Subcutaneous adipose tissue (tissue), 4 donors: Measurements from ENCODE around the gene EI24. TPM values are rescaled to one million over a fixed set of nuclear protein-coding genes. Genes with fewer than 3 reads are reported as not detected.

Experiments
- CTCF ChIP-seq: fragments of 450-650 bp; IDR thresholded peaks from one replicate; pipeline ENCODE4 v1.5.1; 2016; ENCODE audit warnings: low read depth, mild to moderate bottlenecking, control low read depth, antibody characterized with exemption, moderate library complexity
- total RNA-seq, 4 donors: library from RNA; depleted of rRNA; stranded (reverse); fragments of >200 nt; gene quantifications; one replicate each; pipeline ENCODE4 v1.1.0, GENCODE V29; 2016

Gene EI24
- total RNA-seq, 4 donors from 2014 or later, result 66.0 to 105 (median 93.3) TPM

DNA sequence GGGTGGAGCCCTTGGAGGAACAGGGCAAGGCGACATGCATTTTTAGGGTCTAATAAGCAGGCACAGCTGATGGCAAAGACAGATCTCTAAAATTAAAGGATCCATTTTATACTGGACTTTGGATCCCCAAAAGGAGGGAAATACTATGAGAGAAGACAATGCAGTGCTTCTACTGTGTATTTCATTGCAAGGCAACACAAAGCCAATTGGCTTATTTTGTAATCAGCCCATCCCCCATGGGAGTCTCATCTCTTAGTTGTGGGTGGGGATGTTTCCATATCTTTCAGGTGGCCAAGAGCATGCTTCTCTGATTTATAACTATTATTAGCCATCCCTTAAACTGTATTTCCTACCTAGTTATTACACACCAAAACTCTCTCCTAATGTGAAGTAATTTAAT is 18.5 kb upstream of the EI24 start:
- TF ChIP-seq CTCF, result no peak

DNA sequence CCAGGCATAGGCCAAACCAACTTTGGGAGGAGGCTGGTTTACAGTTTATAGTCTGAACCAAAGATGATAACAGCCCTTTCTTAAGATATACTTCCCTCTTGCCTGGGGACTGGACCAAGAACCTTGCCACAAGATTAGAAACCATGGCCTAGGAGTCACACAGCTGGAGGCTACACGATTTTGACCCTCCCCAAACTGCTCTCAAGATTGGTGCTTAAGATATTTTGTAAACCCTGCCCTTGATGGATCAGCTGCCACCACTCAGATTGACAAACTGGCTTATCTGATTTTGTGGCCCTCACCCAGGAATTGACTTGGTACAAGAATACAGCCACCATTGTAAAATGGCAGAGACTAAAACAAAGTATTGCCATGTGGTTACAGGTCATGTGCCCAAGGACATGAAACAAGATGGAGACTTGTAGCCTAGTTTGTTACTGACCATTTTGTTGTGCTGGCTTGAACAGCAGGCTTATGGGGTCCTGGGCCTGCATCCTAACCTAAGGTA is 17.4 kb upstream of the EI24 start:
- no peak for TF ChIP-seq CTCF

DNA sequence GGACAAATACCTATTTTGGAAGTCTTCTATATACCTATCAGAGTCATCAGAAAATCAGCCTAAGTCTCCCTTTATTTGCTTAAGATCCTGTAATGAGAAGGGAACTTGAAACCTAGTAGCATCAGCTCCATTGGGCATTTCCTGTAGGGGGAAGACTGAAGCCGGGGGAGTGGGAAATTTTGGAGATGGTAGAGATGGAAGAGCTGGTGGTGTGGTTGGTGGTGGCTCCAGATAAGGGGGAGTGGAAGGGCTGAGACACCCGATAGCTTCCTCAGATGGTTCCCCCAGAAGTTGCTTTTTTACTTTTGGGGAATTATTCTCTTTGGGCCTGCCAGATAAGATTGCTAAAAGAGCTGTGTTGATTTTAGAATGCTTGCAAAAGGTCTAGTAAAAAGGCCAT is 16.4 kb upstream of the EI24 start:
- TF ChIP-seq CTCF, result no peak

DNA sequence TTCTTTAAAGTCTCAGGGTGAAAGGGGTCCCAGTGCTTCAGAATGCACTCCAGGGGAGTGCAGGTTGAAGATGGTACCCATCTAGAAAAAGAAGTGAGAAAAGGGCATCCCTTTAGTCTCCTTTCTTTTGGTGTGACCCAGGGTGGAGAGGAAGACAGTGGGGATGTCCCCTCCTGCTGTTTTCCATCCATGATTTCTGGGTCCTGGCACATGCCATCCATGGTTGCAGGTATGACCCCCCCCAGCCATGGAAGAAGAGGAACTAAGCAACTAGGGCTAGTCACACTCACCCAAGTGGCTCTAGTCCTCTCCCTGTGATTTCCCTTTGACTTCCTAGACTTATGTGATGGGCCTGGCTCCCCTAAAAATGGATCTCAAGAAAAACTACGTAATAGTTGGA is 15.9 kb upstream of the EI24 start:
- TF ChIP-seq CTCF, result no peak

GRCh38 chr11:125554038-125554437 is 15.2 kb upstream of the EI24 start:
- no peak for TF ChIP-seq CTCF

GRCh38 chr11:125559888-125560287 is 9.4 kb upstream of the EI24 start:
- no peak for TF ChIP-seq CTCF

- TF ChIP-seq CTCF, result no peak
Observed at GRCh38 chr11:125561924-125562323, 7.4 kb upstream of the EI24 start.

DNA sequence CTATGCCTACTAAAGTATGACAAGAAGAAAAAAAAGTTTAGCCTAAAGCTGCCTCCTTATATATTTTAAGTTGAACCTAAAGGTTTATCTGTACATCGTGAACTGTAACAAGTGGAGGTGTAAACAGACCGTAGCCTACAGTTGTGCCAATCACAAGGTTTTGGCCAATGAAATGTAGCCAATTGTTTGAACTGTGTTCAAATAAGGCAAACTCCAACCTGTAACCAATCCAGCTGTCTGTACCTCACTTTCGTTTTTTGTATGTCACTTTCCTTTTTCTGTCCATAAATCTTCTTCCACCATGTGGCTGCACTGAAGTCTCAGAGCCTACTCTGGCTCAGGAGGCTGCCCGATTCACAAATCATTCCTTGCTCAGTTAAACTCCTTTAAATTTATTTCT is 6.8 kb upstream of the EI24 start:
- no peak for TF ChIP-seq CTCF
